ENCODE results near the gene KCNMA1.
"Not testable (repeated sequence)": the region's sequence is repeated elsewhere in the genome, so short reads cannot be mapped to it uniquely, and the experiment has no call there.

Gene KCNMA1

DNA sequence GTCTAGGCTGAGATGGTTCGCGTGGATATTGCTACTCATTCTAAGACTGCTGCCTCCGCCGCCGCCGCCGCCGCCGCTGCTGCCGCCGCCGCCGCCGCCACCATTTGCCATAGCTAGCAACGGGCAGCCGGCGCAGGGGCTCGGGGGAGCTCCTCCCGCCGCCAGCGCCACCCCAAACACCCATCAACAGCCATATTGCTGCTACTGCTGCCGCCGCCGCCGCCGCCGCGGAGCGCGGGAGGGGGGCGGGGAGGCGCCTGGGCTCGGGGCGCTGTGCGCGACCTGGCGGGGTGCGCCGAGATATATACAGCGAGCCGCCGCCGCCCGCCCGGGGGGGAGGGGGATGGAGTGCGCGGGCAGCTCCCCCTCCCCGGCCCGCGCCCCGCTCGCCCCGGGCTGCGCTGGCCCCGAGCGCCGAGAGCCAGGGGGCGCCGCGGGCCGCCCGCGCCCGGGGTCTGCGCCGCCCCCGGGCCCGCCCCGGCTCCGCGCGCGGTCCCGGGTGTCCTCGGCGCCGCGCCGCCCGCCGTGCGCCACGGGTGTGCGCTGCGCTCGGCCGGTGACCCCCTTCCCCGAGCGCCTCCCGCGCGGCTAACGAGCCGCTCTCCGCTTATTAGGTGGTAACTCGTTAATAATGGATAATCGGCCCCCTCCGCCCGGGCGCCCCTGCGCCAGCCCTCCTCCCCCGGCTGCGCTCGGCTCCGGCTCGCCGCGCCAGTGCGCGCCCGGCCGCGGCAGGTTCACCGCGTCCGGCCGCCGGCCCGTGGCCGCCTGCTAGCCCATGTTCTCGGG lies at the start of gene KCNMA1:
TSS of gene KCNMA1 (minus strand) at position 277 of the 789 bp plus-strand sequence.
- no peak for DNase-seq (ENCODE audit: low read depth in 2 of 3, low spot score in 2 of 3)

DNA sequence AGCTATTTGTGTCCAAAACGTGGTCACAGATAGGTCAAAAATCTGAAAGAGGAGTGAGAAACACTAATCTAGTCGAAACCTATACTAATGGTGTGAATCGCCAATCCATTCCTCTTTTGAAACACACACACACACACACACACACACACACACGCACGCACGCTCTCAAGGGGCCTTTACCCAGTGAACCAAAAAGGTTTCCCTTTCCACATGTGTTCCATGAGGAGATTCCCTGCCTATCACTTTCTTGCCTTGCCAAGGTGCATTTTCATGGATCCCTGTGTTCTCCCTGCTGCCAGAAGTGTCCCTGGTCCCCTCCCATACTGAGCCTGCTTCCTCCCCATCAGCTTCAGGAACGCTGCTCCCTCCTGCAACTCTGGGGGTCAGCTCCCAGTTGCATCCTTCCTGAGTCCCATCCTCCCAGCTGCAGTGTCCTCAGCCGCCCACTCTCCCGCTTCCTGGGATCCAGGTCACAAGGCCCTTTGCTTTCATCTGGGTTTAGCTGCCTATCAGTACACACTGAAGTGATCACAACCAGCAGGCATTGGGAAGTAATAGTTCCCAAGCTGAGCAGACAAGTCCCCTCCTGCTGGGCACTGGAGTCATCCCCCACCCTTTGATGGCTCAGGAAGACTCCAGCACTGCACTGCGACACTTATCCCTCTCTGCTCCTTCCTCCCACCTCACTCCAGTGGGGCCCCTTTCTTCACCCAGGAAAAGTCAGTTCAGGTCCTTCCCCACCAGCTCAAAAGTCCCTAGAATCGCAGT lies 49.2 kb upstream of the KCNMA1 start:
- DNase-seq (ENCODE audit: low read depth in 2 of 3, low spot score in 2 of 3): no peak

DNA sequence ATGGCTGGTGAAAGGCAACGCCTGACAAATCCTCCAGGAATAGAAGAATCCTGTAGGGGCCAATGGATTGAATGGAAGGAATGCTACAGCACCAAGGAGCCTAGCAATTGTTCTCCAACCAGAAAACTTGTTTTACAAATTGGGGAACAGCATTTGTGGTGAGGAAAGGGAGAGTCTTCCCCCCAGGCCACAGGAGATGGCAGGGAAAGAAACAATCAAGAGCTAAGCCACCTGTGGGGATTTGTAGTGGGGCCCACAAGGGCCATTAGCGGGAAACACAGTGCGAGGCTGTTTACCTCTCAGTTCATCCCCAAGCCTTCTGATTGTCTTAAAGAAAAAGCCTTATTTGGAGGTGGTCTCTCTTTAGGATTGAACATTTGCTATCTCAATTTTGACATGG lies 48.5 kb upstream of the KCNMA1 start:
- DNase-seq (ENCODE audit: low read depth in 2 of 3, low spot score in 2 of 3): no peak

DNA sequence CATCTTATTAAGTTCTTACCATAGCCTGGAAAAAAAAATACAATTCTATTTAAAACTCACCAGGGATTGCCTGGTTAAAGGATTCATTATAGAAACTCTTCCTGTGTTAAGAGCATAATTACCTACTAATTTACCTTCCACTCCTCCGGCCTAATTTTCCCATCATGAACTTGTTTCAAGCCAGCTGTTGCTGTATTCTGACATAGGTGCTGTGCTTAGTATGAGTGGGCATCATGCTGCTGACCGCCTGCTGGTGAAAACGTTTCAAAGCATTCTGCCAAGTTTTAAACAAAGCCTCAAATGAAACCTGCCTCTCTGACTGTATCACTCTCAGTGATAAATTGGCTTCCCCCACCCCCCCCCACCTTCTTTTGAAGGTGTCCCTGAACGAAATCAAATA lies 47.8 kb upstream of the KCNMA1 start:
- DNase-seq (ENCODE audit: low read depth in 2 of 3, low spot score in 2 of 3): no peak

DNA sequence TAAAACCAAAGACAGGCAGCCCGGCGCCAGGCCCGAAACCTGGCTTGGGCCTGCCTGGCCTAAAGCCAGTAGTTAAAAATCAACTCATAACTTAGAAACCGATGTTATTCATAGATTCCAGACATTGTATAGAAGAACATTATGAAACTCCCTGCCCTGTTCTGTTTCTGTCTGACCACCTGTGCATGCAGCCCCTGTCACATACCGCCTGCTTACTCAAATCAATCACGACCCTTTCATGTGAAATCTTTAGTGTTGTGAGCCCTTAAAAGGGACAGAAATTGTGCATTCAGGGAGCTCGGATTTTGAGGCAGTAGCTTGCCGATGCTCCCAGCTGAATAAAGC lies 45.5 kb upstream of the KCNMA1 start:
- DNase-seq (ENCODE audit: low read depth in 2 of 3, low spot score in 2 of 3): not testable (repeated sequence)

DNA sequence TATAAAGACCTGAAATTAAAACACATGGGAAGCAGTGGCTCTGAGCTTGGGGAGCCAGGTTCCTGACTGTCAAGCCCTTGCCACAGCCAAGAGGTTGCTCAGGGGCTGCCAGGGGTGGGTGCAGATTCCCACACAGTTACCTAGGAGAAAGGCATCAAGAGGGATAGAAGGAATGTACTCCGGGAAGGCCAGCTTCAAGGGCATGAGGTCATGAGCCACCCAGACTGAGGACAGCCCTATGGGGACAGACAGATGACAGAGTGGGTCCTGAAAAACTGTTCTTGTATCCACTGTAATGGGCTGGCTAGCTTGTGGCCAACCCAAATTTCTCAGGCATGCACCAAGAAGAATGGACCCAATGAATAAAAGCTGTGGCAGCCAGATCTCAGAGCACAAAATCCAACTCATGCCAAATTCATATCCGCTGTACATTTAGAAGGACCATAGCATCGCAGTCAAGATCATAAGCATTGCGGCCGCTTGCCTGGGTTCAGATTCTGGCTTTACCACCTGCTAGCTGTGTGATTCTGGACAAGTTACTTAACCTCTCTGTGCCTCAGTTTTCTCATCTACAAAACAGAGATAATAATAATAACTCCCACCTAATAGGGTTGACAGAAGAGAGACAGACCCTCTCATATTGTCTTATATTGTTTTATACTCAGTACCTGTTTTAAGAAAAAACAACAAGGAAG lies 44.9 kb upstream of the KCNMA1 start:
- no peak for DNase-seq (ENCODE audit: low read depth in 2 of 3, low spot score in 2 of 3)

DNA sequence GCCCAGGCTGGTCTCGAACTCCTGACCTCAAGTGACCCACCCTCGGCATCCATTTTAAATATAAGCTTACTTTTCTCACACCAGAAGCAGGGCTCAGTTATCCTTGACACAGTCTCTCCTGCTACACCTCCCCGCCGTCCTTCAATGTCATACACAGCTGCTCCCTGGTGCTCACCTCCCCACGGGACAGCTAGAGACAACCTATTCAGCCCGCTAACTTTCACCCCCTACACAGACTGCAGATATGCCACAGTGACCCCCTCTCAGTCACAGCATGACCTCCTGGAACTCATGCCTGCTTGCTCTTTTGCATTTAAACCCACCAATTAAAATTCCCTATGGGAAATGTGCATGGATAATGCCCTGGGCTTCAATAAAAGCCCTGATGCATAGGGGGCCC lies 44.2 kb upstream of the KCNMA1 start:
- no peak for DNase-seq (ENCODE audit: low read depth in 2 of 3, low spot score in 2 of 3)

DNA sequence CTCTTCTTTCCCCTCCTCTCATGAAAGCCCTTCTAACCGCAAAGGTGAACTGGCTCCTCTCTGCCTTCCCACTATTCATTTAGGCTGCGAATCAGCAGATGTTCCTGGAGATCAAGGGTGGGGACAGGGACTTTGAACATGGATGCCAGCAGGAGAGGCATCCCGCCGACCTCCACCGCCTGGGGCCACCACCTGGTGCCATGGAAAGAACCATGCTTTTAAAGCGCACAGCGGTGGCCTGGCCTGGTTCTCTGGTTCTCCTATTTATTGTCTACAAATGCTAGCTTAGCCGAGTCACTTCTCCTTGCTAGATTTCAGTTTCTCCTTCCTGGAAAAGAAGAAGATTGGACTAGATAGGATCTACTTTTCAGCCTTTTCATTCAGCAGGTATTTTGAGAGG lies 43.2 kb upstream of the KCNMA1 start:
- no peak for DNase-seq (ENCODE audit: low read depth in 2 of 3, low spot score in 2 of 3)

DNA sequence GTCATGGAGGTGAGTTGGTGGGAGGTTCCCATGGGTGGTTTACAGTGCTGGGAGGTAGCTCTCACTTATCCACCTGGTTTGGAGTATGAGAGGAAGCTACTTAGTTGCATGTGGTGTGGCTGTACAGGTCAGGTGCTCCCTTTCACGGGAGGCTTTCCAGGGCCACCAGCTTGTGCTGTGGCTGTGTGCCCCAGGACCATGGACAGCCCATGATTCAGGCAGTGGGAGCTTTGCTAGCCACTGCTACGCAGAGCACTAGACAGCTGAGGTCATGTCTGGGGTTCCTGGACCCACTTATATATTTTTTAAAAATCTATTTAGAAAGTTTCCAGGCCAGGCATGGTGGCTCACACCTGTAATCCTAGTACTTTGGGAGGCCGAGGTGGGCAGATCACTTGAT lies 42.5 kb upstream of the KCNMA1 start:
- no peak for DNase-seq (ENCODE audit: low read depth in 2 of 3, low spot score in 2 of 3)

DNA sequence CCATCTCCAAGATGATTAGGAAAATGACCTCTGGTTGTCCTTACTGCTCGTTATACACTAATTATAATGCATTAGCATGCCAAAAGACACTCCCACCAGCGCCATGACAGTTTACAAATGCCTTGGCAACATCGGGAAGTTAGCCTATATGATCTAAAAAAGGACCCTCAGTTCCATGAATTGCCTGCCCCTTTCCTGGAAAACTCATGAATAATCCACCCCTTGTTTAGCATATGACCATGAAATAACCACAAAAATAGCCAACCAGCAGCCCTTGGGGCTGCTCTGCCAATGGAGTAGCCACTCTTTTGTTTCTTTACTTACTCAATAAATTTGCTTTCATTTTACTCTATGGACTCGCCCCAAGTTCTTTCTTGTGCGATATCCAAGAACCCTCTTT lies 41.6 kb upstream of the KCNMA1 start:
- DNase-seq (ENCODE audit: low read depth in 2 of 3, low spot score in 2 of 3): no peak

DNA sequence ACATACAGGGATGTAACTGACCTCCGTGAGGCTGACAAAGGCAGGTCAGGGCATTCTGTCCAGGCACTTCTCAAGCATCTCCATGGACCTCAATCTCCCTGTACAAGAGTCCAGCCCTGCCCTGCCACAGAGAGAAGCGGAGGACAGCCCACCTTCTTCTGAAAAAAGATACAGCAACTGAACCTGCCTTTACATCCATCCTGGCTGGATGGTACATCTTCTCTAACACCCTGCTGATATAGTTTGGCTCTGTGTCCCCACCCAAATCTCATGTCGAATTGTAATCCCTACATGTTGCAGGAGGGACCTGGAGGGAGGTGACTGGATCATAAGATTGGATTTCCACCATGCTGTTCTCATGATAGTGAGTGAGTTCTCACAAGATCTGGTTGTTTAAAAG lies 40.5 kb upstream of the KCNMA1 start:
- DNase-seq (ENCODE audit: low read depth in 2 of 3, low spot score in 2 of 3): no peak

DNA sequence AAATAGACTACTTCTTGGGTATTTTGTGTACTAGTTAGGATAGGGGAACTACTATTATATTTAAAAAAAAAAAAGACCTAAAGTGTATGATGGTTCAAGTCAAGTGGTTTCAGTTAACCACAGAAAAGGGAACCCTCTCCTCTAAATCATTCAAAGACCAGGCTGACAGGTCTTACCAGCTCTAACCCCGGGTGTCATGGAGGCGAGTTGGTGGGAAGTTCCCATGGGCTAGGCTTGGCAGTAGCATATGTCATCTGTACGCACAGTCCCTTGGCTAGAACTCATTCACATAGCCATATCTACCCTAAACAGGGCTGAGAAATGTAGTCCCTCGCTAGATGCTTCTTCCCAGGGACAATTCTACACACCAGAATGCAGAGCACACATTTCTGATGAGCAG lies 37.7 kb upstream of the KCNMA1 start:
- no peak for DNase-seq (ENCODE audit: low read depth in 2 of 3, low spot score in 2 of 3)

DNA sequence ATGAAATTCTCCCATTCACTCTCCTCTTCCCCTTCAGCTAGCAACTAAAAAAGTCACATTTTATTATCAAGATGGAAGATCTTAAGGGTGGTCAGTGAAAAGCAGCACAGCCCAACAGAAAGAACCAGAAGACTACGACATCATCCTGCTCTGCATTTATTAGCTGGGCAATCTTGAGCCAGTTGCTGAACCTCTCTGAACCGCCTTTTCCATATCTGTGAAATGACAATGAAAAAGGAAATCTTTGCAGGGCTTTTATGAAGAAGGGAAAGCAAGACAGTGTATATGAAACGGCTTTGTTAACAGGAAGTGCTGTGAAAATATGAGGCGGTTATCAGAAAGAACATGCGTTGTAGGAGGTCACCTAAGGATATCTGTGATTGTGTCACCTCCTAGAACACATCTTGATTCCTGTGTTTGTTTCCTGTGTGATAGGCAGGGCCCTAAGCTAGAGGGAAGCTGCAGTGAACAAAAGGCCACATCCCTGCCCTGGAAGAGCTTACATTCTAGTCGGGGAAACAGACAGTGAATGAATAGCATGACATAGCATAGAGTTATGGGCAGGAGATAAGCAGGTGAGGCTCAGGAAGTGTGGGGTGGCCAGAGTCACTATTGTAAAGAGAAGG lies 36.0 kb upstream of the KCNMA1 start:
- DNase-seq (ENCODE audit: low read depth in 2 of 3, low spot score in 2 of 3): no peak

DNA sequence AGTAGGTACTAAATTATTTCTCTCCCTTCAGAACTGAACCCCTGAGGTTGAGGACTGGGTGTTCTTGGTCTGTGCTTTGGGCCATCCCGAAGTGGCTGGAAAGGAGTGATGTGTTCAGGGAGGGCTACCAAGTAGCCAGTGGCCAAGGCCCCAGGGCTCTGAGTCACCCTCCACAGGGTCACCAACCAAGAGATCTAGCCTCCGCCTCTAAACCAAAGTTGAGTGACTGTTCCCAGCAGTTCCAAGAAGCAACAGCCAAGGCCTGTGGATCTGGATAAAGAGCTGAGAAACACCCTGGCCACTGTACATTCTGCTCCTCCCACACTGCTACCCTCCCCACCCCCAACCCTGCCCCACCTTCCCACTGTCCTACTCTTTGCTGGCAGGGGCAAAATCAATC lies 35.5 kb upstream of the KCNMA1 start:
- DNase-seq (ENCODE audit: low read depth in 2 of 3, low spot score in 2 of 3): no peak

DNA sequence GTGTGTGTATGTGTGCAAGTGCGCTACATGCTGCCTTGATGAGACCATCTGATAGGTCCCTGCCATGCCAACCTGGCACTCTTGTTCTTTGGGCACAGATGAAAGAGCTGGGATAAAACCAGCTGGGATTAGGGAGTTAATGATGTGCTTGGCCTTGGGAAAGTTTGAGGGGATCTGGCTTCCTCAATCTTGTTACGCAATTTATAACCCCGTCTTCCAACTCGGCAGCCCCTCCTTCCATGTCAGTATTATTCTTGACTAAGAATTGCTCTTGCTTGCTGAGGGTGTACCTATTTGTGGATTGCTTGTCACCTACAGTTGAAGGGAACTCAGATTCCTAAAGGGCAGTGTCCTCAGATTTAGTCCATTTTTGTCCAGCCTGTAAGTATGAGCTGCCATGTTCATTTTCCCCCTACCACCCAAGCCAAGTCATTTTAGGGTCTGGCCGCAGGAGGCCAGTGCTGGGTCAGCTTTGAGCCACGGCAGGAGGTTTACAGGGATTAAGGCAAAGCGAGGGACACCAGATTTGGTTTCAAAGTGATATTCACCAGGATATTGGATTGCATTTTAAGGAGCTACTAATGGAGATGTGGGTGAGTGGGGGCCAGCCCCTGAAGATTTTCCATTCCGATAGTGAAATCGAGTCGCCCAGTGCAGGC lies 34.1 kb upstream of the KCNMA1 start:
- no peak for DNase-seq (ENCODE audit: low read depth in 2 of 3, low spot score in 2 of 3)

DNA sequence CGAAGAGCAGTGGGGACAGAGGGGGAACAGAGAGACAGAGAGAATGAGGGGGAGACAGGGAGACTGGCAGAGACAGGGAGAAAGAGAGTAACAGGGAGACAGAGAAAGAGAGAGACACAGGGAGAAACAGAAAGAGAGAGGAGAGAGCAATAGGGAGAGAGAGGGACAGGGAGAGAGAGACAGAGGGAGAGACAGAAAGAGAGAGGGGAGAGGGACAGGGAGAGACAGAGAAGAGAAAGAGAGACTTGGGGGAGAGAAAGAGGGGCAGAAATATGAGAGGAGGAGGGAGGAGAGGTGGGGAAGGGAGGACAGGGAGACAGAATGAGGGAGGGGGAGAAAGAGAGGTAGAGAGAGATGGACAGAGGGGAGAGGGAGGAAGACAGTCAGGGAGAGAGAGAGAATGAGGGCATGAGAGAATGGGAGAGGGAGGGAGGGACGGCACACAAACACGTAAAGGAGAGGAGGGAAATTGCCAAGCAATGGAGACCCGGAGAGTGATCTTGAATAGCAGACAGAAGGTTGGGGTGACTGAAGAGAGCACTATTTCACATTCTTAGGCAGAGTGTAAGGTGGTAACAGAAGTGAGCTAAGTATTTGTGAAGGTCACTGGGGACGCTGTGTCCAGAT lies 33.3 kb upstream of the KCNMA1 start:
- no peak for DNase-seq (ENCODE audit: low read depth in 2 of 3, low spot score in 2 of 3)

DNA sequence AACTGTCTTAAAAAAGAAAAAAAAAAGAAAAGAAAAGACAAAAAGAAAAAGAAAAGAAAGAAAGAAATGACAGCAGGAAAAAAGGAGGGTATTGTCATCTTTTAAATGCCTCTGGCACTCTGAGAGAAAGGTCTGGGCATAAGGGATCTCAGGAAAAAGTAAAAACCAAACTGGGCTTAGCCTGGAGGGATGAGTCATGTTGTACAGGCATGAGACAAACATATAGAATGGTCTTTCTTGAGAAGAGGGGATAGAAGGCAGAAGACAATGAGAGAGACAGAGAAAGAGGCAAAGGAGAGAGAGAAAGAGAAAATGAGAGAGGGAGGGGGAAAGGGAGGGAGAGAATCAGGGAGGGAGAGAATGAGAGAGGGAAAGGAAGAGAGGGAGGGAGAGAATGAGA lies 32.3 kb upstream of the KCNMA1 start:
- no peak for DNase-seq (ENCODE audit: low read depth in 2 of 3, low spot score in 2 of 3)

DNA sequence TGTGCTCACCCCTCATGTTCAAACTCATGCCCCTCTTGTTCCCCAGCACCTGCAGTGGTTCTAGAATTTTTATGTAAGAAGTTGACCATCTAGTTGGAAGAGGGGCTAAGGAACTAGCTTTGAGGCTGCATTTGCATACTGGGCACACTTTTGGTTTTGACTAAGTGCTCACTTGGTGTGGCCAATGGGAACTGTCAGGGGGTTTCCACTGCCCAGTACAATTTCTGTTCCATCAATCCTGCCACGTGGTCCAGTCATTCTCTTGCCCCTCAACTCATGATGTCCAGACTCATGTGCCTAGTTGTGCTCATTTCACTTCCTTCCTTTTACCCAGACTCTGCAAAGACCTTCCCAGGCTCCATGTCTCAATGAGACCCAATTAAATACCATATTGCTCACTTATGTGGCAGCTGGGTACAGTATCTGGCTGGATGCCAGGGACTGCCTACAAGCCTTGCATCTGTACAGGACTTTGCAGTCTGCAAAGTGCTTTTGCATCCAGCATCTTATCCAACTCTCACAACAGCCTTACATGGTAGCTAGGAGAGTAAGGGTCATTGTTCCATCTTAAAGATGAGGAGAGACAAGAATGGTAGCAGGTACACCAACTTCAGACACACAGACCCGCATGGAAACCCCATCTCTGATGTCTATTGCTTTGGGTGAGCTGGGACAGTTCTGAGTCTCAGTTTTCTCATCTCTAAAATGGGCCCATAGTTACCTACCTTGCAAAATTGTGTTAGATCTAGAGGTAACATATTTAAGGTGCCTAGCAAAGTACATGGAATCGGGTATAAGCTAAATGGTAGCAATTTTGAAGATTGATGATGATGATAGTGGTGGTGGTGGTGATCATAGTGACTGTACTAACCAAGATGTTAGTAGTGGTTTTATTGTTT lies 30.1 kb upstream of the KCNMA1 start:
- no peak for DNase-seq (ENCODE audit: low read depth in 2 of 3, low spot score in 2 of 3)

DNA sequence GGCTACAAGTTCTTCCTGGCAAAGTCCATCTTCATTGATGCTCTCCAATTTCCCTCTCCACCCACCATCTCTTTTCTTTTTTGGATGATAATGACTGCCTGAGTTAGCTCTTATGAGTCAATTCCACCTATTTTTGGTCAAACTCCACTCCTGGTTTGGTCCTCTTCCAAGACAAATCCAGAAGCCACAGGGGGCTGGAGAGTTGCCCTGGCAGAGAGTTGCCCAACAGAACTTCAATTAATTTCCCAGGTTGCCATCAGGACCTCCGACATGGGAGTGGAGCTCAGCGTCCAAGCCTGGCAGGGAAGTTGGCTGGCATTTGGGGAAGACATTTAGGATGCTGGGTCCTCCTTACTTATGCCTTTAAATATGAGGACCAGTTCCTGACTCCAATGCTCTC lies 29.2 kb upstream of the KCNMA1 start:
- no peak for DNase-seq (ENCODE audit: low read depth in 2 of 3, low spot score in 2 of 3)

DNA sequence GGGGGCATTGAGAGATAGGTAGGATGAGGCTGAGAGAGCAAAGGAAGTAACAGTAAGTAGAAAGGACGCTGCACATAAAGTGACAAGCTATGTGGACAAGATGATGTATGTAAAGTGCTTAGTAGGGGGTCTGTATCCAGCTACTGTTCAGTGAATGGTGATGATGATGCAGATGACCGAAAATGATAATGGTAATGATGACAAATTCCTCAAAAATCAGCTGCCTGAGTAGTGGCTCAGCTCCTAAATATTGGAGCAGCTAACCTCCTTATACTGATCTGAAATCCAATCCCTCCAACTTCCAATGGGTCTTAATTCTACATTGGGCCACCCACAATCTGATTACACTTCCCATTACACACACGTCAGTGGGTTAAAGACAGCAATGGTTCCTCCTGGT lies 27.1 kb upstream of the KCNMA1 start:
- DNase-seq (ENCODE audit: low read depth in 2 of 3, low spot score in 2 of 3): no peak

Measured in activated CD8-positive, alpha-beta memory T cell treated with anti-CD3 and anti-CD28 coated beads for 48 hours (primary cell).